HCT116 (cell line): ENCODE data around the gene ARHGAP18. TPM values are rescaled to one million over a fixed set of nuclear protein-coding genes. Genes with fewer than 3 reads are reported as not detected.
A peak's percentile ranks its signal among the peaks of the same experiment; 100 is the strongest.

Source experiments
- ATAC-seq: fragments of 200-7000 bp; cut with Tn5 transposase; 2 replicates; pipeline ENCODE4 v1.9.1; 2020; ENCODE audit warnings: mild to moderate bottlenecking, moderate library complexity
- BruUV-seq: library from RNA; stranded (reverse); fragments of 400-500 nt; replicated peaks from 2 replicates; lab custom pipeline; 2021; lab: Mats Ljungman, UMichigan
- CTCF ChIA-PET: fragments of 300-600 bp; sonication (Branson Sonifier 250); formaldehyde crosslinking; loops from one replicate; lab custom pipeline; 2021; ENCODE audit warnings: antibody characterized with exemption; lab: Charles Lee
- POLR2A ChIA-PET: fragments of 300-600, 350-600 bp; sonication (Branson Sonifier 250); formaldehyde crosslinking; loops from one replicate; lab custom pipeline; 2021; ENCODE audit warnings: antibody characterized with exemption; lab: Charles Lee
- RAD21 ChIA-PET, 2 experiments: fragments of 300-600 bp; sonication (Branson Sonifier 250); formaldehyde crosslinking; loops; one replicate each; lab custom pipeline; 2023; ENCODE audit warnings: low total read pairs in 2 of 2; ENCODE audit not compliant: uncharacterized antibody in 2 of 2, unreplicated experiment in 2 of 2, low non-redundant PET in 1 of 2; lab: Charles Lee
- DNase-seq: peaks from one replicate; pipeline ENCODE4 v3.0.0-alpha.2; 2010; ENCODE audit warnings: low read depth, low spot score
- H2AFZ ChIP-seq: fragments of 200-600 bp; shearing (Covaris generic), sonication (generic); 2 replicates; pipeline ENCODE4 v1.6.1; 2017; ENCODE audit warnings: low read depth, mixed run types, mixed read lengths, antibody characterized with exemption, low read length; ENCODE audit not compliant: poor library complexity, severe bottlenecking
- H3K27ac ChIP-seq: 2 replicates; pipeline ENCODE4 v1.5.1; 2012; ENCODE audit warnings: low read depth, low read length
- H3K27me3 ChIP-seq: fragments of 200-600 bp; sonication (generic); 2 replicates; pipeline ENCODE4 v1.6.1; 2016; ENCODE audit warnings: mixed run types, low read length, mixed read lengths; ENCODE audit not compliant: insufficient read depth
- H3K36me3 ChIP-seq, 2 experiments: fragments of 200-500 bp in 1 of 2; fragments of 200-600 bp in 1 of 2; sonication (Bioruptor generic) in 1 of 2; sonication (generic) in 1 of 2; 2 replicates each; pipeline versions ENCODE4 v1.5.1 to v1.6.1; 2014 to 2016; ENCODE audit warnings: low read length in 2 of 2, inconsistent platforms in 1 of 2, mixed read lengths in 1 of 2, mixed run types in 1 of 2; ENCODE audit not compliant: insufficient read depth in 2 of 2, control insufficient read depth in 1 of 2
- H3K4me1 ChIP-seq, 2 experiments: fragments of 200-600 bp in 1 of 2; sonication (generic) in 1 of 2; 2 replicates each; pipeline versions ENCODE4 v1.5.1 to v1.6.1; 2012 to 2017; ENCODE audit warnings: low read length in 2 of 2, inconsistent platforms in 1 of 2, mild to moderate bottlenecking in 1 of 2, mixed read lengths in 1 of 2, mixed run types in 1 of 2, moderate library complexity in 1 of 2; ENCODE audit not compliant: insufficient read depth in 2 of 2, control insufficient read depth in 1 of 2
- H3K4me2 ChIP-seq: fragments of 200-600 bp; sonication (generic); 2 replicates; pipeline ENCODE4 v1.6.1; 2017; ENCODE audit warnings: mixed run types, low read length, mixed read lengths
- H3K4me3 ChIP-seq, 2 experiments: fragments of 200-600 bp in 1 of 2; sonication (generic) in 1 of 2; replicated peaks in 1 of 2; 2 replicates each; pipeline ENCODE4 v1.5.1; 2011 to 2016; ENCODE audit warnings: low read length in 2 of 2, control low read depth in 1 of 2, low read depth in 1 of 2, mild to moderate bottlenecking in 1 of 2, mixed read lengths in 1 of 2, mixed run types in 1 of 2
- H3K79me2 ChIP-seq: fragments of 200-600 bp; sonication (generic); 2 replicates; pipeline ENCODE4 v1.6.1; 2017; ENCODE audit warnings: mild to moderate bottlenecking, mixed run types, low read length, moderate library complexity, mixed read lengths; ENCODE audit not compliant: insufficient read depth
- H3K9ac ChIP-seq: fragments of 200-600 bp; sonication (generic); 2 replicates; pipeline ENCODE4 v1.6.1; 2016; ENCODE audit warnings: low read length, mixed read lengths
- H3K9me2 ChIP-seq: fragments of 200-600 bp; sonication (generic), shearing (Covaris generic); 2 replicates; pipeline ENCODE4 v1.6.1; 2017; ENCODE audit warnings: mixed run types, mild to moderate bottlenecking, moderate library complexity; ENCODE audit not compliant: insufficient read depth
- H3K9me3 ChIP-seq, 2 experiments: fragments of 200-500 bp in 1 of 2; fragments of 200-600 bp in 1 of 2; sonication (Bioruptor generic) in 1 of 2; sonication (generic) in 1 of 2; 2 replicates each; pipeline ENCODE4 v1.6.1; 2014 to 2017; ENCODE audit warnings: low read length in 2 of 2, mixed read lengths in 2 of 2, inconsistent platforms in 1 of 2, low read depth in 1 of 2, mild to moderate bottlenecking in 1 of 2, mixed run types in 1 of 2, moderate library complexity in 1 of 2; ENCODE audit not compliant: control insufficient read depth in 1 of 2, insufficient read depth in 1 of 2
- H4K20me1 ChIP-seq: fragments of 200-600 bp; sonication (generic), shearing (Covaris generic); 2 replicates; pipeline ENCODE4 v1.6.1; 2017; ENCODE audit warnings: mixed run types, mild to moderate bottlenecking, moderate library complexity; ENCODE audit not compliant: insufficient read depth
- CBX3 ChIP-seq: IDR thresholded peaks from 2 replicates; pipeline ENCODE4 v1.6.1; 2012; ENCODE audit warnings: low read depth
- CEBPB ChIP-seq: IDR thresholded peaks from 2 replicates; pipeline ENCODE4 v1.6.1; 2012; ENCODE audit warnings: low read depth
- EGR1 ChIP-seq: IDR thresholded peaks from 2 replicates; pipeline ENCODE4 v1.6.1; 2012; ENCODE audit warnings: low read depth
- ELF1 ChIP-seq: IDR thresholded peaks from 2 replicates; pipeline ENCODE4 v1.6.1; 2012; ENCODE audit warnings: low read depth, borderline replicate concordance
- EZH2 ChIP-seq: fragments of 200-600 bp; sonication (generic); IDR thresholded peaks from 2 replicates; pipeline ENCODE4 v1.6.1; 2017; ENCODE audit warnings: antibody characterized with exemption, mixed run types
- EZH2phosphoT487 ChIP-seq: fragments of 200-600 bp; IDR thresholded peaks from 2 replicates; pipeline ENCODE4 v1.6.1; 2018; ENCODE audit warnings: antibody characterized with exemption, borderline replicate concordance
- FOSL1 ChIP-seq: IDR thresholded peaks from 2 replicates; pipeline ENCODE4 v1.6.1; 2012; ENCODE audit warnings: low read depth
- POLR2AphosphoS5 ChIP-seq: IDR thresholded peaks from 2 replicates; pipeline ENCODE4 v1.6.1; 2011; ENCODE audit warnings: mild to moderate bottlenecking, low read depth, low read length, moderate library complexity
- SIN3A ChIP-seq: IDR thresholded peaks from 2 replicates; pipeline ENCODE4 v1.6.1; 2012; ENCODE audit warnings: low read depth
- TCF7L2 ChIP-seq: IDR thresholded peaks from 2 replicates; pipeline ENCODE4 v1.7.0; 2011; ENCODE audit warnings: borderline replicate concordance, inconsistent platforms; ENCODE audit not compliant: insufficient read depth, insufficient read length; ENCODE audit errors: extremely low read depth
- ZNF274 ChIP-seq: fragments of 200-500 bp; sonication (Bioruptor generic); IDR thresholded peaks from 2 replicates; pipeline ENCODE4 v1.6.1; 2014; ENCODE audit warnings: mild to moderate bottlenecking, low read depth, low read length, inconsistent platforms
- intact Hi-C: fragments of 100-400 bp; cut with micrococcal nuclease; formaldehyde crosslinking; loops from 2 replicates; pipeline ENCODE4 v1.10.0; 2022
- total RNA-seq: library from RNA; stranded (reverse); gene quantifications from one replicate; pipeline ENCODE4 v1.2.1, GENCODE V29; 2021; ENCODE audit not compliant: unreplicated experiment
- TF ChIP-seq, protein P1 (sequence below): IDR thresholded peaks from 2 replicates; pipeline ENCODE4 v1.6.1; 2012
- TF ChIP-seq, protein P2 (sequence below): IDR thresholded peaks from 2 replicates; pipeline ENCODE4 v1.6.1; 2012; ENCODE audit warnings: low read depth
- TF ChIP-seq, protein P3 (sequence below): IDR thresholded peaks from 2 replicates; pipeline ENCODE4 v1.6.1; 2011; ENCODE audit warnings: mild to moderate bottlenecking, low read length, moderate library complexity; ENCODE audit not compliant: insufficient replicate concordance; ENCODE audit errors: extremely low read depth
- TF ChIP-seq, protein P4 (sequence below), 3 experiments: fragments of 200-600 bp in 1 of 3; sonication (generic) in 1 of 3; IDR thresholded peaks in 2 of 3; conservative IDR thresholded peaks in 1 of 3; 2 replicates each; pipeline ENCODE4 v1.5.1; 2012 to 2017; ENCODE audit warnings: low read depth in 2 of 3, low read length in 2 of 3, antibody characterized with exemption in 1 of 3, borderline replicate concordance in 1 of 3, control low read depth in 1 of 3, mild to moderate bottlenecking in 1 of 3, mixed read lengths in 1 of 3, mixed run types in 1 of 3, moderate library complexity in 1 of 3; ENCODE audit not compliant: insufficient read depth in 1 of 3
- TF ChIP-seq, protein P5 (sequence below): IDR thresholded peaks from 2 replicates; pipeline ENCODE4 v1.6.1; 2012

ARHGAP18 gene
- total RNA-seq, 1 experiment from 2014 or later, result 70.3 TPM

DNA sequence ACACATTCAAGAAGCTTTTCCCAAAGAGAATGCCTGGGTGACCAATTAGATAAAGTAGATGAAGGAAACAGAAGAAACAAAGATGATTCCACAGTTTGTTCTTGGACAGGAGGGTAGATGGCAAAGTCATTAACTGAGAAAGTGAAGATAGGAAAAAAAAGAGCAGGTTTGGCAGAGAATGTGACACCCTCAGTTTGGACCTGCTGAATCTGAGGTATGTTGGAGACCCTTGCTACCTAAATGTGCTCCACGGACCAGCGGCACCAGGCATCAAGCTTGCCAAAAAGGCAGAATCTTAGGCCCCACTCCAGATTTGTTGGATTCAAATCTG lies 49.7 kb downstream of the ARHGAP18 start (continued):
- TF ChIP-seq EGR1, result no peak
- TF ChIP-seq POLR2AphosphoS5, result no peak
- TF ChIP-seq CEBPB, result no peak
- no peak for TF ChIP-seq EZH2phosphoT487
- TF ChIP-seq TCF7L2, result no peak
- no peak for TF ChIP-seq SIN3A
- TF ChIP-seq, protein P1, sequence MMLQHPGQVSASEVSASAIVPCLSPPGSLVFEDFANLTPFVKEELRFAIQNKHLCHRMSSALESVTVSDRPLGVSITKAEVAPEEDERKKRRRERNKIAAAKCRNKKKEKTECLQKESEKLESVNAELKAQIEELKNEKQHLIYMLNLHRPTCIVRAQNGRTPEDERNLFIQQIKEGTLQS, result no peak
- TF ChIP-seq ELF1, result no peak

DNA sequence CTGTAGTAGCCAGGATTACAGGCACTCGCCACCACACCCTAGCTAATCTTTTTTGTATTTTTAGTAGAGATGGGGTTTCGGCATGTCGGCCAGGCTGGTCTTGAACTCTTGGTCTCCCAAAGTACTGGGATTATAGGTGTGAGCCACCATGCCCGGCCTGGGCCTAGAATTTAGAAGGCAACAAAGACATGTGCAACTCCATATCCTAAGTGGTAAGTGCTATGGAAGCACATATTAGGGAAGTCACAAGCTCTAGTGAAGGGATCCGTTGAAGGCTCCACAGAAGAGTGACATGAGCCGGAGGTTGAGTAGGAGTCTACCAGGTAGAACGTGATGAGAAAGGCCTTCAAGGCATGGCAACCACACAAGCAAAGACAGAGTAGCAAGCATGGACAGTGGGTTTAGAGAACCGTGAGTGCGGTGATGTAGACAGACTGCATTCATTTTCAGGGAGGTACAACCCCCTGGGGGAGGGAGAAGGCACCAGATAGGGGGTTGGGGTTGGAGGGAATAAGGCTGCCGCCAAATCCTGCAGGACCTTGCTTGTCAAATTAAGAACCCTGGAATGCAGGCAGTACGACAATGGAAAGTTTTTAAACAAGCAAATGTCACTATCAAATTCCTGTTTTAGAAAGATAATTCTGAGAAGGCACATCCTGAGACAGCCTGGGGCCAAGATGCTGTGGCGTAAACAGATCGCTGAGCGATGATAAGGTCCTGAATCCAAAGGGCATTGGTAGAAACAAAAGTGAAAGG lies 50.2 kb downstream of the ARHGAP18 start:
- H3K79me2 ChIP-seq, result peaks cover 88% of the 10 kb centered on the region
- no peaks in the 10 kb centered on the region for H3K27me3 ChIP-seq
- RAD21 ChIA-PET, result no interaction called here
- DNase-seq (no peak), ATAC-seq (no peak)
- H3K9me3 ChIP-seq, result no peaks in the 10 kb centered on the region
- H3K27ac ChIP-seq, result peak overlapping the region; percentile 87
- no peaks in the 10 kb centered on the region for H4K20me1 ChIP-seq
- CTCF ChIA-PET, result no interaction called here
- H3K9me2 ChIP-seq, result no peaks in the 10 kb centered on the region
- H3K4me1 ChIP-seq, result peaks cover 79 to 94% of the 10 kb centered on the region in 2 experiments
- no peak overlapping the region for H3K4me2 ChIP-seq
- no peaks in the 10 kb centered on the region for H3K36me3 ChIP-seq
- no peak overlapping the region for H3K4me3 ChIP-seq
- POLR2A ChIA-PET, result no interaction called here
- no peak overlapping the region for H3K9ac ChIP-seq
- BruUV-seq, result no TSS peak
- intact Hi-C loops, result no loop called here
- H2AFZ ChIP-seq, result no peak overlapping the region
- no peak for TF ChIP-seq TCF7L2
- no peak for TF ChIP-seq ZNF274
- TF ChIP-seq, protein P2, sequence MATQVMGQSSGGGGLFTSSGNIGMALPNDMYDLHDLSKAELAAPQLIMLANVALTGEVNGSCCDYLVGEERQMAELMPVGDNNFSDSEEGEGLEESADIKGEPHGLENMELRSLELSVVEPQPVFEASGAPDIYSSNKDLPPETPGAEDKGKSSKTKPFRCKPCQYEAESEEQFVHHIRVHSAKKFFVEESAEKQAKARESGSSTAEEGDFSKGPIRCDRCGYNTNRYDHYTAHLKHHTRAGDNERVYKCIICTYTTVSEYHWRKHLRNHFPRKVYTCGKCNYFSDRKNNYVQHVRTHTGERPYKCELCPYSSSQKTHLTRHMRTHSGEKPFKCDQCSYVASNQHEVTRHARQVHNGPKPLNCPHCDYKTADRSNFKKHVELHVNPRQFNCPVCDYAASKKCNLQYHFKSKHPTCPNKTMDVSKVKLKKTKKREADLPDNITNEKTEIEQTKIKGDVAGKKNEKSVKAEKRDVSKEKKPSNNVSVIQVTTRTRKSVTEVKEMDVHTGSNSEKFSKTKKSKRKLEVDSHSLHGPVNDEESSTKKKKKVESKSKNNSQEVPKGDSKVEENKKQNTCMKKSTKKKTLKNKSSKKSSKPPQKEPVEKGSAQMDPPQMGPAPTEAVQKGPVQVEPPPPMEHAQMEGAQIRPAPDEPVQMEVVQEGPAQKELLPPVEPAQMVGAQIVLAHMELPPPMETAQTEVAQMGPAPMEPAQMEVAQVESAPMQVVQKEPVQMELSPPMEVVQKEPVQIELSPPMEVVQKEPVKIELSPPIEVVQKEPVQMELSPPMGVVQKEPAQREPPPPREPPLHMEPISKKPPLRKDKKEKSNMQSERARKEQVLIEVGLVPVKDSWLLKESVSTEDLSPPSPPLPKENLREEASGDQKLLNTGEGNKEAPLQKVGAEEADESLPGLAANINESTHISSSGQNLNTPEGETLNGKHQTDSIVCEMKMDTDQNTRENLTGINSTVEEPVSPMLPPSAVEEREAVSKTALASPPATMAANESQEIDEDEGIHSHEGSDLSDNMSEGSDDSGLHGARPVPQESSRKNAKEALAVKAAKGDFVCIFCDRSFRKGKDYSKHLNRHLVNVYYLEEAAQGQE, result no peak
- TF ChIP-seq, protein P1, result no peak
- no peak for TF ChIP-seq EGR1
- TF ChIP-seq, protein P3, sequence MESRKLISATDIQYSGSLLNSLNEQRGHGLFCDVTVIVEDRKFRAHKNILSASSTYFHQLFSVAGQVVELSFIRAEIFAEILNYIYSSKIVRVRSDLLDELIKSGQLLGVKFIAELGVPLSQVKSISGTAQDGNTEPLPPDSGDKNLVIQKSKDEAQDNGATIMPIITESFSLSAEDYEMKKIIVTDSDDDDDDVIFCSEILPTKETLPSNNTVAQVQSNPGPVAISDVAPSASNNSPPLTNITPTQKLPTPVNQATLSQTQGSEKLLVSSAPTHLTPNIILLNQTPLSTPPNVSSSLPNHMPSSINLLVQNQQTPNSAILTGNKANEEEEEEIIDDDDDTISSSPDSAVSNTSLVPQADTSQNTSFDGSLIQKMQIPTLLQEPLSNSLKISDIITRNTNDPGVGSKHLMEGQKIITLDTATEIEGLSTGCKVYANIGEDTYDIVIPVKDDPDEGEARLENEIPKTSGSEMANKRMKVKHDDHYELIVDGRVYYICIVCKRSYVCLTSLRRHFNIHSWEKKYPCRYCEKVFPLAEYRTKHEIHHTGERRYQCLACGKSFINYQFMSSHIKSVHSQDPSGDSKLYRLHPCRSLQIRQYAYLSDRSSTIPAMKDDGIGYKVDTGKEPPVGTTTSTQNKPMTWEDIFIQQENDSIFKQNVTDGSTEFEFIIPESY, result no peak
- TF ChIP-seq POLR2AphosphoS5, result no peak
- TF ChIP-seq, protein P4, sequence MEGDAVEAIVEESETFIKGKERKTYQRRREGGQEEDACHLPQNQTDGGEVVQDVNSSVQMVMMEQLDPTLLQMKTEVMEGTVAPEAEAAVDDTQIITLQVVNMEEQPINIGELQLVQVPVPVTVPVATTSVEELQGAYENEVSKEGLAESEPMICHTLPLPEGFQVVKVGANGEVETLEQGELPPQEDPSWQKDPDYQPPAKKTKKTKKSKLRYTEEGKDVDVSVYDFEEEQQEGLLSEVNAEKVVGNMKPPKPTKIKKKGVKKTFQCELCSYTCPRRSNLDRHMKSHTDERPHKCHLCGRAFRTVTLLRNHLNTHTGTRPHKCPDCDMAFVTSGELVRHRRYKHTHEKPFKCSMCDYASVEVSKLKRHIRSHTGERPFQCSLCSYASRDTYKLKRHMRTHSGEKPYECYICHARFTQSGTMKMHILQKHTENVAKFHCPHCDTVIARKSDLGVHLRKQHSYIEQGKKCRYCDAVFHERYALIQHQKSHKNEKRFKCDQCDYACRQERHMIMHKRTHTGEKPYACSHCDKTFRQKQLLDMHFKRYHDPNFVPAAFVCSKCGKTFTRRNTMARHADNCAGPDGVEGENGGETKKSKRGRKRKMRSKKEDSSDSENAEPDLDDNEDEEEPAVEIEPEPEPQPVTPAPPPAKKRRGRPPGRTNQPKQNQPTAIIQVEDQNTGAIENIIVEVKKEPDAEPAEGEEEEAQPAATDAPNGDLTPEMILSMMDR (IDR thresholded peaks at IDR 0.05 in 2 of 3, conservative IDR thresholded peaks at IDR 0.05 in 1 of 3; ENCODE audit: borderline replicate concordance in 1 of 3, insufficient read depth in 1 of 3, low read depth in 2 of 3, low read length in 2 of 3), result no peak
- TF ChIP-seq FOSL1, result no peak
- TF ChIP-seq, protein P5, sequence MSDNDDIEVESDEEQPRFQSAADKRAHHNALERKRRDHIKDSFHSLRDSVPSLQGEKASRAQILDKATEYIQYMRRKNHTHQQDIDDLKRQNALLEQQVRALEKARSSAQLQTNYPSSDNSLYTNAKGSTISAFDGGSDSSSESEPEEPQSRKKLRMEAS, result no peak
- no peak for TF ChIP-seq CBX3
- no peak for TF ChIP-seq EZH2
